Measurements from ENCODE around the gene SAAL1. TPM values are rescaled to one million over a fixed set of nuclear protein-coding genes. Genes with fewer than 3 reads are reported as not detected.

Gene SAAL1
- total RNA-seq, 1 donor from 2014 or later, result 73.4 TPM

DNA sequence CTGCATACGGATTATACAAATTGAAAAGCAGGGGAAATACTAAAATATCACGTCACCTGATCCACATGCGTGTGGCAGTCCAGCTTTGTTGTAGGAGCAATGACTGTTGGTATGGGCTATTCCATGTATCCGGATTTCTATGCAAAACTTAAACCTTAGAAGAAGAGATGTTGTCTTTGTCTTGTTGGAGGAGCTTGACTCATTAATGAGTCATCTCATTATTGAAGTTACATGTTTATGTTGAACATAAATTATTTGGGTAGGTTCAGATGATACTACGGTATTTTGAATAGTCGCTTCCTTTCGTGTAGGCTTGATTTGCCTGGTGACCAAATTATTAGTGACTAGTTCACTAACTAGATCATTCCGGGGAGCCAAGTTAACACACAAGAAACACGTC is 806 bp upstream of the SAAL1 start:
- Histone ChIP-seq H3K4me2 (no peak overlapping the region), H3K27me3 (peaks cover 21% of the 10 kb centered on the region), H3K4me3 (no peak overlapping the region), H2AFZ (replicated peaks) (peak overlapping the region; percentile 97), H3K9ac (no peak overlapping the region), H4K20me1 (ENCODE audit: low read depth) (peaks cover 18% of the 10 kb centered on the region), H3F3A (ENCODE audit: low read depth) (no peaks in the 10 kb centered on the region), H3K79me2 (ENCODE audit: low read depth) (peaks cover 42% of the 10 kb centered on the region), H3K4me1 (peaks cover 9% of the 10 kb centered on the region), H3K9me3 (ENCODE audit: low read depth) (no peaks in the 10 kb centered on the region), H3K36me3 (peaks cover 10% of the 10 kb centered on the region), H3K27ac (no peak overlapping the region)
- H3K4me3 Mint-ChIP-seq, result peak overlapping the region; percentile 97
- H3K36me3 Mint-ChIP-seq, result peaks cover 7% of the 10 kb centered on the region
- peaks cover 2% of the 10 kb centered on the region for H3K27me3 Mint-ChIP-seq (ENCODE audit: insufficient read depth, low read depth)
- DNase-seq (ENCODE audit: low spot score), result no peak
- TF ChIP-seq, protein P1, sequence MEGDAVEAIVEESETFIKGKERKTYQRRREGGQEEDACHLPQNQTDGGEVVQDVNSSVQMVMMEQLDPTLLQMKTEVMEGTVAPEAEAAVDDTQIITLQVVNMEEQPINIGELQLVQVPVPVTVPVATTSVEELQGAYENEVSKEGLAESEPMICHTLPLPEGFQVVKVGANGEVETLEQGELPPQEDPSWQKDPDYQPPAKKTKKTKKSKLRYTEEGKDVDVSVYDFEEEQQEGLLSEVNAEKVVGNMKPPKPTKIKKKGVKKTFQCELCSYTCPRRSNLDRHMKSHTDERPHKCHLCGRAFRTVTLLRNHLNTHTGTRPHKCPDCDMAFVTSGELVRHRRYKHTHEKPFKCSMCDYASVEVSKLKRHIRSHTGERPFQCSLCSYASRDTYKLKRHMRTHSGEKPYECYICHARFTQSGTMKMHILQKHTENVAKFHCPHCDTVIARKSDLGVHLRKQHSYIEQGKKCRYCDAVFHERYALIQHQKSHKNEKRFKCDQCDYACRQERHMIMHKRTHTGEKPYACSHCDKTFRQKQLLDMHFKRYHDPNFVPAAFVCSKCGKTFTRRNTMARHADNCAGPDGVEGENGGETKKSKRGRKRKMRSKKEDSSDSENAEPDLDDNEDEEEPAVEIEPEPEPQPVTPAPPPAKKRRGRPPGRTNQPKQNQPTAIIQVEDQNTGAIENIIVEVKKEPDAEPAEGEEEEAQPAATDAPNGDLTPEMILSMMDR (IDR thresholded peaks at IDR 0.05), result no peak
- TF ChIP-seq EZH2 (IDR thresholded peaks at IDR 0.05) (no peak), EZH2phosphoT487 (IDR thresholded peaks at IDR 0.05) (no peak)
- H3K4me1 Mint-ChIP-seq, result peaks cover 8% of the 10 kb centered on the region
- no peaks in the 10 kb centered on the region for H3K9me3 Mint-ChIP-seq
- H3K27ac Mint-ChIP-seq, result no peak overlapping the region

- peaks cover 10% of the 10 kb centered on the region for H3K27me3 ChIP-seq
- no peaks in the 10 kb centered on the region for H3K9me3 ChIP-seq (ENCODE audit: low read depth)
- no peak overlapping the region for H3K27ac ChIP-seq
- peak overlapping the region; percentile 100 for H3K4me3 ChIP-seq
- peaks cover 9% of the 10 kb centered on the region for H3K4me1 ChIP-seq
- H3F3A ChIP-seq (ENCODE audit: low read depth), result no peaks in the 10 kb centered on the region
- TF ChIP-seq, protein P1 (IDR thresholded peaks at IDR 0.05), result no peak
- TF ChIP-seq EZH2 (IDR thresholded peaks at IDR 0.05) (no peak), EZH2phosphoT487 (IDR thresholded peaks at IDR 0.05) (no peak)
- Mint-ChIP-seq H3K4me1 (peaks cover 8% of the 10 kb centered on the region), H3K36me3 (peaks cover 14% of the 10 kb centered on the region), H3K27ac (peak overlapping the region; percentile 76), H3K9me3 (no peaks in the 10 kb centered on the region), H3K27me3 (ENCODE audit: insufficient read depth, low read depth) (no peaks in the 10 kb centered on the region), H3K4me3 (peak overlapping the region; percentile 97)
- H4K20me1 ChIP-seq (ENCODE audit: low read depth), result peaks cover 22% of the 10 kb centered on the region
- H3K4me2 ChIP-seq, result peak overlapping the region; percentile 75
- peak overlapping the region; percentile 97 for H2AFZ ChIP-seq (replicated peaks)
- H3K79me2 ChIP-seq (ENCODE audit: low read depth), result peaks cover 57% of the 10 kb centered on the region
- DNase-seq (ENCODE audit: low spot score), result no peak
- peaks cover 10% of the 10 kb centered on the region for H3K36me3 ChIP-seq
- H3K9ac ChIP-seq, result peak overlapping the region; percentile 90
Observed at GRCh38 chr11:18105086-18105801, 638 bp downstream of the SAAL1 start.

GRCh38 chr11:18100926-18101656 is 4.8 kb downstream of the SAAL1 start:
- Histone ChIP-seq H3K4me2 (no peak overlapping the region), H3K36me3 (peaks cover 13% of the 10 kb centered on the region), H3K79me2 (ENCODE audit: low read depth) (peaks cover 87% of the 10 kb centered on the region), H3K9me3 (ENCODE audit: low read depth) (no peaks in the 10 kb centered on the region), H3K9ac (no peak overlapping the region), H3K4me1 (peaks cover 9% of the 10 kb centered on the region), H3K27ac (no peak overlapping the region), H4K20me1 (ENCODE audit: low read depth) (peaks cover 39% of the 10 kb centered on the region), H3F3A (ENCODE audit: low read depth) (no peaks in the 10 kb centered on the region), H2AFZ (replicated peaks) (no peak overlapping the region), H3K4me3 (no peak overlapping the region), H3K27me3 (no peaks in the 10 kb centered on the region)
- Mint-ChIP-seq H3K36me3 (peaks cover 14% of the 10 kb centered on the region), H3K4me3 (no peak overlapping the region), H3K27me3 (ENCODE audit: insufficient read depth, low read depth) (no peaks in the 10 kb centered on the region), H3K4me1 (peaks cover 8% of the 10 kb centered on the region), H3K27ac (no peak overlapping the region), H3K9me3 (no peaks in the 10 kb centered on the region)
- DNase-seq (ENCODE audit: low spot score), result no peak
- TF ChIP-seq, protein P1 (IDR thresholded peaks at IDR 0.05), result no peak
- TF ChIP-seq EZH2 (IDR thresholded peaks at IDR 0.05) (no peak), EZH2phosphoT487 (IDR thresholded peaks at IDR 0.05) (no peak)

Measured in neural progenitor cell (in vitro differentiated cells).